Measurements from ENCODE around the gene PRSS35.
A peak's percentile ranks its signal among the peaks of the same experiment; 100 is the strongest.
"Not testable (repeated sequence)": the region's sequence is repeated elsewhere in the genome, so short reads cannot be mapped to it uniquely, and the experiment has no call there.

The PRSS35 gene

DNA sequence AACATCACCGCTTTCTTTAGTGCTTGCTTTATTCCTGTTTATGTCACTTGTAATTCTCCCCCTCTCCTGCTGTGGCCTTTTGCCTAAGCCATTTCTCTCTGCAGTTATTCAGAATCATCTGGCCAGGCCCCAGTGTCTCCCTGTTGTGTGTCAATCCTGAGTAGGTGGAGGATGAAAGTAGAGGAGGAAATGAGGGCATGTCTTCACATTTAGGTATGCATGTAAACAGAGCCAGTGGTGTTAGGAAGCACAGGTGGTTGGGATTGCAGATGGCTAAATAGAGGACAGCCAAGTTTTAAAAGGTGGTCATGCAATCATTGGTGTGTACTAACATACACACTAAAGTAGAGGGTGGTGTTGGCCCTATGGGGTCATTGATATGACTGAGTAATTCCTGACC is 5.2 kb downstream of the PRSS35 start:
- no peak for DNase-seq (ENCODE audit: low read depth)

DNA sequence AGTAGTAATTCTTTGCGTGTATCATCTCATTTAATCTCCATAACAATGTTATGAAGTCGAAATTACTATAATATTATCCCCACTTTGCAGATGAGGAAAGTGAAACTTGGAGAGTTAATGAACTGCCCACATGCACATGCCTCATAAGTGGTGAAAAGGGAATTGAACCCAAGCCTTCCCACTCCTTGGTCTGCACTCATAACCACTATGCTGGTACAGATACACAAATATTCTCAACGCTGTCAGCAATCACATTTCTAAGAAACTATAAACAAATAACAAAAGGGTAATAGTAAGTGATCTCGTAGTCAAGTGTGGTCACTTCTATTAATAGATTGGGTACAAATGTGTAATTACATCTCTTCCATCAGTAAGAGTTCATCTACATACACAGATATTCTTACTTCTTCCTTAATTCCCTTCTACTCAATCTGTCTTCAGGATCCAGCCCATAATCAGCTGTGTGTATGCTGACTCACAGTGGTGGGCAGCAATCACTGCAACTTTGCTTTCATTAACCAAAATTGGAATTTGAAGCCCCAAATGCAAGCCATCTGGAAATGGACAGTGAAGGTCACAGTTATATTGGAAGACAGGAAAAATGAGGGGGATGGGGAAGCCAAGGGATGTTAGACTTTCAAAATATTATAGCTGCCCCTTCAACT is 6.6 kb downstream of the PRSS35 start:
- DNase-seq (ENCODE audit: low read depth) = no peak

DNA sequence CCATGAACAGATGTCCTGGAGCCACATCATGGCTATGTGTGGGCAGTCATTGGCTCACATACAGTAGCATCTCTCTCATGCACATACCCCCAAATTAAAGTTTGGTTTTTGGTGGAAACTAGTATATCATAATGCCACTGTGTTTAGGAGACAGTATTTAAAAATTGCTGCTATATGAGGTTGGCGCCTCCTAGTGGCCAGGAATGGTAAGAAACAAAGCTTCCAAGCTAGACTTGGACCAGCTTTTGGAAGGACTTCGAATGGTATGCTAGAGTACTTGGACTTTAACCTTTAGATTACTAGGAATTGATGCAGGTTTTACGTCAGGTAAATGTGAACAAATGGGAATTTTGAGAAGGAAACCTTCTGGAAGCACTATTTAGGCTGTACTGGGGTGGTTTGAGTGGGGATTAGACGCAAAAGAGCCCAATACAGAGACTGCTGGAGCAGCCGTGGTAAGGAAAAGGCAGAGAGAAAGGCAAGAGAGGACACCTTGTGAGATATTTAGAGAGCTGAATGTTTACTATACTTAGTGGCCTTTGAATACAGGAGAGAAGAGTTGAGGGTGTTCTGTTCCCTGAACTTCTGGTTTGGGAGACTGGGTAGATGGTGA is 23.8 kb downstream of the PRSS35 start:
- DNase-seq (ENCODE audit: low read depth) = peak; percentile 18

DNA sequence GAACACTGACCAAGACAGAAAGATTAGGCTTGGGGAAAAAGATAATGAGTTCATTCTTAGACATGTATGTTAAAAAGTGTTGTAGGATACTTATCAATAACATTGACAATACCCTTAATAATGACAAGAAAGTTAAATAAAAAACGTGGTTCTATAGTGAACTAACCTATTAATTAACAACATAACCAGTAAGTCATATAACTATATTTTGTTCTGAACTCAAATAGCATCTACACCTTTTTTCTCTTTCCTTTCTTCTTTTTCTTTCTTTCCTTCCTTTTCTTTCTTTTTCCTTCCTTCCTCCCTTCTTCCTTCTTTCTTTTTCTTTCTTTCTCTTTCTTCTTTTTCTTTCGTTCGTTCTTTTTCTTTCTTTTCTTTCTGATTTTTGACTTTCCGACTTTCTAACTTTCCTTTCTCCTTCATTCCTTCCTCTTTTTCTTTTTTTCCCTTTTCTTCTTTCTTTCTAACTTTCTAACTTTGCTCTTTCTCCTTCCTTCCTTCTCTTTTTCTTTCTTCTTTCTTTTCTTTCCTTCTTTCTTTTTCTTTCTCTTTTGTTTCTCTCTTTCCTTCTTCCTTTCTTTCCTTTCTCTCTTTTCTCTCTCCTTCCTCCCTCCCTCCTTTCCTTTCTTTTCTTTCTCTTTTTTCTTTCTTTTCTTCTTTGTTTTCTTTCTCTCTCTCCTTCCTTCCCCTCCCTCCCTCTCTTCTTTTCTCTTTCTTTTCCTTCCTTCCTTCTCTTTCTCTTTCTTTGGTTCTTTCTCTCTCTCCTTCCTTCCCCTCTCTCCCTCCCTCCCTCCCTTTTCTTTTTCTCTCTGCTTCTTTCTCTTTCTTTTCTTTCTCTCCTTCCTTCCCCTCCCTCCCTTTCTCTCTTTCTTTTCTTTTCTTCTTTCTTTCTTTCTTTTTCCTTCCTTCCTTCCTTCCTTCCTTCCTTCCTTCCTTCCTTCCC is 24.6 kb downstream of the PRSS35 start:
- no peak for DNase-seq (ENCODE audit: low read depth)

DNA sequence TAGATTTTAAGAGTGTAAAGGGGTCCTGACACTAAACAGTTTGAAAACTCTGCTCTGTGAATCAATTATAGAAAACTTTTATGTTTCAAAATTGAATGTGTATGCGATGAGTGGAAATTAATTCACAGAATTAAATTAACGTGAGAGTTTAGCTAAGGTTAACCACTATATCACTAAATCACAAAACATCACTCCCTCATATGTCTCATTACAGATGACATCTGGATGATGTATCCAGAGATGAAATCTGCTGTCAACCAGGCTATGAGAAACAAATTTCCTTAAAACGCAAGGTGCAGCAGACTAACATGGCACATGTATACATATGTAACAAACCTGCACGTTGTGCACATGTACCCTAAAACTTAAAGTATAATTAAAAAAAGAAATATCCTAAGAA is 27.3 kb downstream of the PRSS35 start:
- no peak for DNase-seq (ENCODE audit: low read depth)

DNA sequence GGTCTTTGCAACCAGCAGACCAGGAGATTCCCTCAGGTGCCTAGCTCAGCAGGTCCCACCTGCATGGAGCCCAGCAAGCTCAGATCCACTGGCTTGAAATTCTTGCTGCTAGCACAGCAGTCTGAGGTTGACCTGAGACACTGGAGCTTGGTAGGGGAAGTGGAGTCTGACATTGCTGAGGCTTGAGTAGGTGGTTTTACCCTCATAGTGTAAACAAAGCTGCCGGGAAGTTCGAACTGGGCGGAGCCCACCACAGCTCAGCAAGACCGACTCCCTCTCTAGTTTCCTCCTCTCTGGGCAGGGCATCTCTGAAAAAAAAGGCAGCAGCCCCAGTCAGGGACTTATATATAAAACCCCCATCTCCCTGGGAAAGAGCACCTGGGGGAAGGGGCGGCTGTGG is 34.3 kb downstream of the PRSS35 start:
- DNase-seq (ENCODE audit: low read depth) = no peak

DNA sequence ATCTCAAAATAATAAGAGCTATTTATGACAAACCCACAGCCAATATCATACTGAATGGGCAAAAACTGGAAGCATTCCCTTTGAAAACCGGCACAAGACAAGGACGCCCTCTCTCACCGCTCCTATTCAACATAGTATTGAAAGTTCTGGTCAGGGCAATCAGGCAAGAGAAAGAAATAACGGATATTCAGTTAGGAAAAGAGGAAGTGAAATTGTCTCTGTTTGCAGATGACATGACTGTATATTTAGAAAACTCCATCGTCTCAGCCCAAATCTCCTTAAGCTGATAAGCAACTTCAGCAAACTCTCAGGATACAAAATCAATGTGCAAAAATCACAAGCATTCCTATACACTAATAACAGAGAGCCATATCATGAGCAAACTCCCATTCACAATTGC is 38.1 kb downstream of the PRSS35 start:
- DNase-seq (ENCODE audit: low read depth) = not testable (repeated sequence)

DNA sequence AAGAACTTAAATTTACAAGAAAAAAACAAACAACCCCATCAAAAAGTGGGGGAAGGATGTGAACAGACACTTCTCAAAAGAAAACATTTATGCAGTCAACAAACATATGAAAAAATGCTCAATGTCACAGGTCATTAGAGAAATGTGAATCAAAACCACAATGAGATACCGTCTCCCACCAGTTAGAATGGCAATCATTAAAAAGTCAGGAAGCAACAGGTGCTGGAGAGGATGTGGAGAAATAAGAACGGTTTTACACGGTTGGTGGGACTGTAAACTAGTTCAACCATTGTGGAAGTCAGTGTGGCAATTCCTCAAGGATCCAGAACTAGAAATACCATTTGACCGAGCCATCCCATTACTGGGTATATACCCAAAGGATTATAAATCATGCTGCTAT is 39.4 kb downstream of the PRSS35 start:
- not testable (repeated sequence) for DNase-seq (ENCODE audit: low read depth)

DNA sequence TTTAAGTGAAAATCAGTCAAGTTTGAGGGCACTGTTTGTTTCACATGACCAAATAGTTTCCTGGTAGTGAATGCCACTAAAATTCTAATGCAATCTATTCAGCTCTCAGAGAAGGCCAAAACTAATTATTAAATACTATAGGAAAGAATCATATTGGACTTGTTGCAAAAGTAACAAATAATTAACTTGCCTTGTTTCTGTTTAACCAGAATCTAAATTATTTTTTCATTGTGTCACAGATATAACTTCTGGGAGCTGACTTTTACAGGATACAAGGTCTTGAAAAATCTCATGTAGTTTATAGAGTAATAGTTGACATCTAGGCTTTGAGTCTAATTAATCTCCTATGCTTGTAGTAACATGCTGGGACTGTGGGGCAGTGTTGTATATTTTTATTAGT is 44.5 kb downstream of the PRSS35 start:
- DNase-seq (ENCODE audit: low read depth) = no peak

DNA sequence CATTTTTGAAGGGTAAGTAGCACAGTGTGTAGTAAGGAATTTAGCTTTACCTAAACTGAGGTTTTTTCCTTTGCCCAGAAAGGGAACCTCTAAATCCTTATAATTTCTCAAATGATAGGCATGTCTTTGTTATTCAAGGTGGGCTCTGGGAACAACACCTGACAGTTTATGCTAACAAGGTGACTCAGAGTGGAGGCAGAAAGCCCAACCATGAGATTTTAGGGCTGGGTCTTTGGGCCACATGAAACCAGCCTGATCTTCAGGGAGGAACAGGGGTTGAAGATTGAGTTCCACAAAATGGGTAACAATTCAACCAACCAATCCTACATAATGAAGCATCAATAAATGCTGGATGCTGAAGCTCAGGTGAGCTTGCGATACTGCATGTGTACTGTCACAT is 46.6 kb downstream of the PRSS35 start:
- no peak for DNase-seq (ENCODE audit: low read depth)

DNA sequence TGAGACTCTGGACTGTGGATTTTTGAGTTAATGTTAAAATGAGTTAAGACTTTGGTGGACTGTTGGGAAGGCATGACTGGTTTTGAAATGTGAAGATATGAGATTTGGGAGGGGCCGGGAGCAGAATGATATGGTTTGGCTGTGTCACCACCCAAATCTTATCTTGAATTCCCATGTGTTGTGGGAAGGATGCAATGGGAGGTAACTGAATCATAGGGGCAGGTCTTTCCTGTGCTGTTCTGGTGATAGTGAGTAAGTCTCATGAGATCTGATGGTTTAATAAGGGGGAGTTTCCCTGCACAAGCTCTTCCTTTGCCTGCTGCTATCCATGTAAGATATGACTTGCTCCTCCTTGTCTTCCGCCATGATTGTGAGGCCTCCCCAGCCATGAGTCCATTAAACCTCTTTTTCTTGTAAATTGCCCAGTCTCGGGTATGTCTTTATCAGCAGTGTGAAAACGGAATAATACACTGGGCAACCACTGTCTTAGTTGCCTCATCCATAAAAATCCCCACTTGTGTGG is 59.4 kb downstream of the PRSS35 start:
- DNase-seq (ENCODE audit: low read depth) = not testable (repeated sequence)

DNA sequence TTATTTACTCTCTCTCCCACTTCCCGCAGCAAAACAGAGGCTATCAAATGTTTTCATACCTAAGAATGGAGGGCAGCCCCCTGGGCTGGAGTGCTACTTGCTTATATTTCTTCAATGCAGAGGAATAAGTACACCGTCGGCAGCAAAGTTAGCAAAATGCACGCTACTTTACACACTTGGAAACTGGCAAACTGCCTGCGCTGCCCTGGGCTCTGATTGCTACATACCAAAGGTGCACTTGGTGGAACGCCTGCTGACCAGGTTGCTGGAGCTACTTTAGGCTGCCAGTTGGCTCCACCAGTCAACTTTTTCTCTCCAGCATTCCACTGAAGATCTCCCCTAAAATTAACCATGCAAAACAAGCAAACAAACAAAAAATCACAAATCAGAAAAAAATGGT is 62.4 kb downstream of the PRSS35 start:
- DNase-seq (ENCODE audit: low read depth) = no peak

Data from activated T-cell treated with anti-CD3 and anti-CD28 coated beads for 48 hours (primary cell).